Neuronal stem cell (in vitro differentiated cells): Measurements from ENCODE around the gene ARL4D.

Source experiments
- DNase-seq: peaks from one replicate; pipeline ENCODE4 v3.0.0-alpha.2; 2013; ENCODE audit warnings: low spot score
- H2AFZ ChIP-seq: one replicate; pipeline ENCODE4 v1.6.1; 2013; ENCODE audit warnings: mild to moderate bottlenecking, low read length, inconsistent platforms
- H2AK5ac ChIP-seq: 2 replicates; pipeline ENCODE4 v1.6.1; 2013; ENCODE audit warnings: low read depth, mild to moderate bottlenecking, inconsistent platforms, low read length, moderate library complexity, mixed read lengths
- H2BK120ac ChIP-seq: 2 replicates; pipeline ENCODE4 v1.6.1; 2013; ENCODE audit warnings: low read depth, mild to moderate bottlenecking, inconsistent platforms, low read length, moderate library complexity, mixed read lengths
- H2BK12ac ChIP-seq: one replicate; pipeline ENCODE4 v1.6.1; 2013; ENCODE audit warnings: low read length, inconsistent platforms
- H2BK15ac ChIP-seq: 2 replicates; pipeline ENCODE4 v1.6.1; 2013; ENCODE audit warnings: mild to moderate bottlenecking, low read length, inconsistent platforms, mixed read lengths
- H2BK5ac ChIP-seq: one replicate; pipeline ENCODE4 v1.6.1; 2013; ENCODE audit warnings: inconsistent platforms, mild to moderate bottlenecking, low read length, moderate library complexity
- H3K14ac ChIP-seq: one replicate; pipeline ENCODE4 v1.6.1; 2013; ENCODE audit warnings: low read length, inconsistent platforms
- H3K18ac ChIP-seq: 2 replicates; pipeline ENCODE4 v1.6.1; 2013; ENCODE audit warnings: low read length, inconsistent platforms
- H3K23ac ChIP-seq: 2 replicates; pipeline ENCODE4 v1.6.1; 2013; ENCODE audit warnings: low read depth, mild to moderate bottlenecking, mixed read lengths, low read length, inconsistent platforms; ENCODE audit not compliant: poor library complexity
- H3K27ac ChIP-seq: replicated peaks from 3 replicates; pipeline ENCODE4 v1.5.1; 2013; ENCODE audit warnings: low read length, inconsistent platforms
- H3K27me3 ChIP-seq, 3 experiments: 2 replicates each; pipeline ENCODE4 v1.6.1; 2013; ENCODE audit warnings: low read length in 3 of 3, mild to moderate bottlenecking in 2 of 3, inconsistent platforms in 1 of 3, low read depth in 1 of 3, mixed read lengths in 1 of 3, moderate library complexity in 1 of 3; ENCODE audit not compliant: control insufficient read depth in 3 of 3, insufficient read depth in 3 of 3
- H3K36me3 ChIP-seq, 2 donors: replicated peaks in 1 of 2; 2 replicates each; pipeline ENCODE4 v1.6.1; 2013; ENCODE audit warnings: low read length in 2 of 2; ENCODE audit not compliant: control insufficient read depth in 2 of 2, insufficient read depth in 2 of 2
- H3K4ac ChIP-seq: 2 replicates; pipeline ENCODE4 v1.6.1; 2013; ENCODE audit warnings: inconsistent platforms, mild to moderate bottlenecking, low read length, moderate library complexity
- H3K4me1 ChIP-seq, 2 donors: 1 replicate in 1 of 2; 2 replicates in 1 of 2; pipeline ENCODE4 v1.6.1; 2013; ENCODE audit warnings: low read length in 2 of 2, low read depth in 1 of 2; ENCODE audit not compliant: control insufficient read depth in 2 of 2, insufficient read depth in 1 of 2
- H3K4me2 ChIP-seq: one replicate; pipeline ENCODE4 v1.6.1; 2013; ENCODE audit warnings: mild to moderate bottlenecking, low read length, inconsistent platforms; ENCODE audit not compliant: insufficient read depth, poor library complexity, severe bottlenecking
- H3K4me3 ChIP-seq, 2 donors: 2 replicates each; pipeline ENCODE4 v1.5.1; 2013; ENCODE audit warnings: low read length in 2 of 2, mild to moderate bottlenecking in 2 of 2, inconsistent platforms in 1 of 2, moderate library complexity in 1 of 2
- H3K79me1 ChIP-seq: one replicate; pipeline ENCODE4 v1.6.1; 2013; ENCODE audit warnings: low read depth, mild to moderate bottlenecking, inconsistent platforms, low read length, moderate library complexity
- H3K9ac ChIP-seq: one replicate; pipeline ENCODE4 v1.6.1; 2013; ENCODE audit warnings: mild to moderate bottlenecking, low read depth, low read length, inconsistent platforms; ENCODE audit not compliant: poor library complexity
- H3K9me3 ChIP-seq, 2 donors: replicated peaks in 1 of 2; 2 replicates each; pipeline versions ENCODE3 to v1.6.1; 2013; ENCODE audit warnings: low read length in 2 of 2, mild to moderate bottlenecking in 2 of 2, inconsistent platforms in 1 of 2, low read depth in 1 of 2, mixed read lengths in 1 of 2, moderate library complexity in 1 of 2; ENCODE audit not compliant: control insufficient read depth in 2 of 2, insufficient read depth in 1 of 2
- H4K8ac ChIP-seq: one replicate; pipeline ENCODE4 v1.6.1; 2013; ENCODE audit warnings: low read depth, mild to moderate bottlenecking, inconsistent platforms, low read length, moderate library complexity
- H4K91ac ChIP-seq: one replicate; pipeline ENCODE4 v1.6.1; 2013; ENCODE audit warnings: low read length, low read depth, mild to moderate bottlenecking, inconsistent platforms; ENCODE audit not compliant: poor library complexity
- WGBS, 2 donors: extraction: QIAGEN DNeasy Blood & Tissue Kit; methylation state at CpG; one replicate each; pipeline ENCODE4 v1.1.7; 2013; ENCODE audit warnings: missing lambda C conversion rate in 2 of 2, mixed read lengths in 1 of 2; ENCODE audit not compliant: insufficient read length in 2 of 2, insufficient replicate concordance in 1 of 2; ENCODE audit errors: extremely low coverage in 2 of 2; 5-methylcytosine and 5-hydroxymethylcytosine counted together

Gene ARL4D

DNA sequence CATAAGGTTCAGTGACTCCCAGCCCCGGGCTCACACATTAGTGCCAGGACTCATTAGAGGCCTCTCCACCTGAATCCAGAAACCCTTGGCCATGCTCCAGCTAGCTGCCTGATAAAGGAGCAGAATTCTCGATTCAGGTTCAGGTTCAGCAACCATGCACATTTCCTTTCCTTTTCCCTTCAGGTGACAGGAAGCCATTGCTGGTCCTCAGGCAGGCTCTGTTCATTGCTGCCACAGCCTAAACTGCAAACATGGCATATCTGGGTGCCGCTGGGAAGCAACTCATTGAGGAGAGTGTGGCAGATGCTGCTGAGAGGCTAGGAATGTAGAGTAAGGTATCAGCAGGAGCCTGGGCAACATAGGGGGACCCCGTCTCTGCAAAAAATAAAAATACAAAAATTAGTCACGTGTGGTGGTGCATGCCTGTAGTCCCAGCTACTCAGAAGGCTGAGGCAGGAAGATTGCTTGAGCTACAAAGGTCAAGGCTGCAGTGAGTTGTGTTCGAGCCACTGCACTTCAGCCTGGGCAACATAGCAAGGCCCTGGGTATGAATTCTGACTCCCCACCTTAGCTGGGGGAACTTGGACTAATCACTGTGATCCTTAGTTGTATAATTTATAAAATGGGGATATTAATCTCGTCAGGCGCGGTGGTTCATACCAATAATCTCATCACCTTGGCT, 28.7 kb downstream of the ARL4D start:
- Histone ChIP-seq H3K36me3 (no peaks in the 10 kb centered on the region), H3K18ac (no peak overlapping the region), H3K4me2 (no peak overlapping the region), H3K23ac (no peak overlapping the region), H2BK12ac (no peak overlapping the region), H2AK5ac (no peak overlapping the region), H3K4ac (no peak overlapping the region), H2BK120ac (no peak overlapping the region), H3K27me3 (peaks cover 0 to 3% (median 0%) of the 10 kb centered on the region in 3 experiments), H3K79me1 (no peaks in the 10 kb centered on the region), H3K9me3 (no peaks in the 10 kb centered on the region), H3K4me1 (peaks cover 0 to 8% of the 10 kb centered on the region in 2 donors), H4K91ac (no peak overlapping the region), H3K9ac (no peak overlapping the region), H3K14ac (no peak overlapping the region), H3K27ac (no peak overlapping the region), H2AFZ (no peak overlapping the region), H3K4me3 (no peak overlapping the region), H2BK15ac (no peak overlapping the region), H4K8ac (no peak overlapping the region), H2BK5ac (no peak overlapping the region)
- no peak for DNase-seq
- no CpG with 5 or more reads among the region's 9 CpGs for WGBS, 2 donors

DNA sequence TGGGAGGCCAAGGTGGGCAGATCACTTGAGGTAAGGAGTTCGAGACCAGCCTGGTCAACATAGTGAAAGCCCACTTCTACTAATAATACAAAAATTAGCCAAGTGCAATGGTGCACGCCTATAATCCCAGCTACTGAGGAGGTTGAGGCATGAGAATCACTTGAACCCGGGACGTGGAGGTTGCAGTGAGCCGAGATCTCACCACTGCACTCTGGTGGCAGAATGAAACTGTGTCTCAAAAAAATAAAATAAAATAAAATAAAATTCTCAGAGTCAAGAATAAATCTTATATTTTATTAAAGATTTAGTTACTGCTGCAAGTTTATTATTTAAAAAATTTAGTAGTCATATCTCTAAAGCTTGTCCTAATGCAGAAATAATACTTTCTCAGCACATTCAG, 29.7 kb downstream of the ARL4D start:
- no peak overlapping the region for H3K9ac ChIP-seq
- no peaks in the 10 kb centered on the region for H3K9me3 ChIP-seq
- H3K36me3 ChIP-seq: no peaks in the 10 kb centered on the region
- no peak overlapping the region for H2AFZ ChIP-seq
- H3K4me1 ChIP-seq: peaks cover 0 to 8% of the 10 kb centered on the region in 2 donors
- WGBS, 2 donors: no CpG with 5 or more reads among the region's 5 CpGs
- H2BK120ac ChIP-seq: no peak overlapping the region
- H2BK12ac ChIP-seq: no peak overlapping the region
- no peak overlapping the region for H3K23ac ChIP-seq
- H2BK5ac ChIP-seq: no peak overlapping the region
- no peak overlapping the region for H4K91ac ChIP-seq
- no peak overlapping the region for H4K8ac ChIP-seq
- H3K27ac ChIP-seq: no peak overlapping the region
- H2BK15ac ChIP-seq: no peak overlapping the region
- no peak overlapping the region for H3K4me2 ChIP-seq
- DNase-seq: no peak
- H3K4me3 ChIP-seq: no peak overlapping the region
- H2AK5ac ChIP-seq: no peak overlapping the region
- H3K18ac ChIP-seq: no peak overlapping the region
- no peaks in the 10 kb centered on the region for H3K79me1 ChIP-seq
- H3K27me3 ChIP-seq: peaks cover 0 to 3% (median 0%) of the 10 kb centered on the region in 3 experiments
- no peak overlapping the region for H3K4ac ChIP-seq
- H3K14ac ChIP-seq: no peak overlapping the region

GRCh38 chr17:43430936-43431713, 32.3 kb downstream of the ARL4D start:
- Histone ChIP-seq H3K9ac (no peak overlapping the region), H3K23ac (no peak overlapping the region), H3K4me1 (peaks cover 0 to 10% of the 10 kb centered on the region in 2 donors), H3K4me2 (no peak overlapping the region), H3K27ac (no peak overlapping the region), H2AK5ac (no peak overlapping the region), H4K91ac (no peak overlapping the region), H3K18ac (no peak overlapping the region), H2AFZ (peak overlapping the region; percentile 25), H3K4ac (no peak overlapping the region), H3K36me3 (no peaks in the 10 kb centered on the region), H3K9me3 (no peaks in the 10 kb centered on the region), H3K4me3 (no peak overlapping the region), H2BK120ac (no peak overlapping the region), H2BK12ac (no peak overlapping the region), H2BK5ac (no peak overlapping the region), H2BK15ac (no peak overlapping the region), H3K79me1 (no peaks in the 10 kb centered on the region), H3K14ac (no peak overlapping the region), H4K8ac (no peak overlapping the region), H3K27me3 (no peaks in the 10 kb centered on the region)
- no peak for DNase-seq
- WGBS, 2 donors: no CpG with 5 or more reads among the region's 6 CpGs

GRCh38 chr17:43431714-43432523, 33.1 kb downstream of the ARL4D start:
- no peak overlapping the region for H3K9ac ChIP-seq
- H3K4me1 ChIP-seq: peaks cover 0 to 10% of the 10 kb centered on the region in 2 donors
- no peak overlapping the region for H4K91ac ChIP-seq
- H3K79me1 ChIP-seq: no peaks in the 10 kb centered on the region
- WGBS, 2 donors: no CpG with 5 or more reads among the region's 9 CpGs
- DNase-seq: no peak
- no peaks in the 10 kb centered on the region for H3K9me3 ChIP-seq
- H2AFZ ChIP-seq: peak overlapping the region; percentile 25
- no peak overlapping the region for H3K27ac ChIP-seq
- H2AK5ac ChIP-seq: no peak overlapping the region
- H3K14ac ChIP-seq: no peak overlapping the region
- no peak overlapping the region for H2BK15ac ChIP-seq
- H4K8ac ChIP-seq: no peak overlapping the region
- H3K23ac ChIP-seq: no peak overlapping the region
- no peak overlapping the region for H3K4ac ChIP-seq
- no peak overlapping the region for H2BK120ac ChIP-seq
- H3K36me3 ChIP-seq: no peaks in the 10 kb centered on the region
- H3K4me3 ChIP-seq: no peak overlapping the region
- no peak overlapping the region for H3K4me2 ChIP-seq
- no peak overlapping the region for H2BK12ac ChIP-seq
- H3K27me3 ChIP-seq: no peaks in the 10 kb centered on the region
- H3K18ac ChIP-seq: no peak overlapping the region
- no peak overlapping the region for H2BK5ac ChIP-seq
